HUDEP-2 (cell line): ENCODE measurements around the gene CYS1.

Experiments used
- DNase-seq, 76 experiments: peaks; one replicate each; lab custom pipeline; 2025; ENCODE audit not compliant: unreplicated experiment in 76 of 76; lab: John Stamatoyannopoulos, UW

Gene CYS1

GRCh38 chr2:10075101-10075500, 5.1 kb downstream of the CYS1 start:
- no peak for DNase-seq

GRCh38 chr2:10073706-10074105, 6.5 kb downstream of the CYS1 start:
- DNase-seq = no peak

GRCh38 chr2:10072656-10073480, 7.3 kb downstream of the CYS1 start:
- peak in 72 of 76 experiments; percentile 7 to 85 (median 66) for DNase-seq

DNA sequence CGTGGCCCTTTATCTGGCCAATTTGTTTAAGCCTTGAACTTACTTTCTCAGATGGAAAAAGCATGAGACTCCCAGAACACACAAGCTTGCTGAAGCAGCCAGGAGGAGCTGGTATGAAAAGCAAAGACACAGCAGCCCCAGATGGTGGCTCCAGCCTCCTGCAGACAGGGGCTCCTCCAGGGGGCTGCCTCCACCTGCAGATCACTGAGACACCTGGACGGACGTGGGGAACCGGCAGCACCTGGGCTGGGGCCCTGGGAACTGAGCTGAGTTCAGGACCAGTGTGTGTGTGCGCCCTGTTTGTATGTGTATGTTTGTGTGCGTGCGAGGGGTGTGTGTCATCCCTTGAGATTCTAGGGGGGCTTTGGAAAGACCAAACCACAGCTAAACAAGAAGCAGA, 8.6 kb downstream of the CYS1 start:
- DNase-seq = no peak

GRCh38 chr2:10071176-10071575, 9.0 kb downstream of the CYS1 start:
- no peak for DNase-seq

- no peak for DNase-seq
These were observed 12.3 kb downstream of the CYS1 start for GRCh38 chr2:10067881-10068280.

- DNase-seq = no peak
These were observed 12.9 kb downstream of the CYS1 start for GRCh38 chr2:10067330-10067729.

- DNase-seq = no peak
These were observed 14.5 kb downstream of the CYS1 start for GRCh38 chr2:10065773-10066055.

- DNase-seq = no peak
These were observed 15.1 kb downstream of the CYS1 start for GRCh38 chr2:10064932-10065772.

GRCh38 chr2:10063566-10063965, 16.6 kb downstream of the CYS1 start:
- DNase-seq = no peak

DNA sequence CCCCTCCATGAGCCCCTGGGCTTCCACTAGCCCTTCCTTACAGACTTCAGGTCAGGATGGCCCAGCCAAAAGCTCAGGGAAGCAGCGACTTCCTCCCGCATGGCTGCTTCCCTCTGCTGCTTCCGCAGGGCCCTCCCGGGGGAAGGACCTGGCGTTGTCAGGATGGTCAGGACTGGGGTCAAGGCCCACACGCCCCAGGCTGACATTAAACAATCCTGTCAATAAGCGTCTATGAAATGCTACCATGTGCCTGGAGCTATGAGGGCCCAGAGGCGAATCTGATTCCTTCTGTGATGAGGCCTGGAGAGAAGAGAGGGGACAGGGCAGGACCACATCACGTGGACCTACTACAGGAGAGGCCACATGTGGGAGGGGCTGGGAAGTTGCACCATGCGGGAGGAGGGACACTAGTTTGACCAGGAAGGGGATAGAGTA, 17.3 kb downstream of the CYS1 start:
- DNase-seq = no peak

DNA sequence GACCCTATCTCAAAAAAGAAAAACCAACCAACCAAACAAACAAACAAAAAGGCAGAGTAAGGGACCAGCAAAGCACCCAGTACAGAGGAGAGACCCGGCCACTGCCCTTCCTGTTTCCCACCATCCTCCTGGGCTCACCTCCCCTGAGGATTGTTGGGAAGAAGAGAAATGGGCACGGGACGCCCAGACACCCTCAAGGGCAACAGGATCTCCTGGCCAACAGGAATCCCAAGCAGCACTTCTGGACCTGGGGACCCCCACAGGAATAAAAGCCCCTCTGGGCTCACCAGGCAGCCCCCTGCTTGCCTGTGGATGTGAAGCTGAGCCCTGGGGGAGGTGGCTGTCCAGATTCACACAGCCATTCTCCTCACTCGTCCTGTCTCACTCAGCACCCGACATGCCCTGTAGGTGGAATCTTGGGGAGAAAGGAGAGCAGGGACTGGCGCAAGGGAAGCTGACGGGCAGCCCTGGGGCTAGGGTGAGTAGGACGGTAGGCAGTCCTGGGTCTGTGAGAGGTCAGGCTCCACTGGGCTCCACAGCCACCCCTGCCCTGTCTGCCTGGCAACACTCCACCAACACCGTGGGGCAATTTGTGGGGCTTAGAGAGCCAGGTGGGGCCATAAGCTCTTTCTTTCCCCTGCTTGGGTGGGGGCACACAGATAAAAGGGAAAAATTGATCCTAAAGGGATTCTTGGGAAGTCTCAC, 18.8 kb downstream of the CYS1 start:
- DNase-seq = no peak

GRCh38 chr2:10059552-10060335, 20.5 kb downstream of the CYS1 start:
- DNase-seq = no peak

DNA sequence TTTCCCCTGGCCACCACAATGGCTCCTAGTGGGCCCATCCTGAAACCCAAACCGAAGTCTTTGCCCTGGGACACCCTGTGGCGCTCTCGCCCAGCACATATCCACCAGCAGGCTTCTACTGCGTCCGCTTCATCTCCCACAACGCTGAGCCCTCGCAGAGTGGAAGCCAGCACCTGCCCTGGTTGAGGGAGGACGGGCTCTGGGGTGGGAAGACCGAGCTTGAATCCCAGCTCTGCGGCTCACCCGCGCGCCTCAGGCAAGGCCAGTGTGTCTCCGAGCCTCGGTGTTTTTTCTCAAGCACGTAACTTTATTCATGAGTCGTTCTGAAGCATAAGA, 21.2 kb downstream of the CYS1 start:
- no peak for DNase-seq

GRCh38 chr2:10058251-10059015, 21.8 kb downstream of the CYS1 start:
- DNase-seq = peak in 1 of 76 experiments; percentile 11

GRCh38 chr2:10057231-10058107, 22.7 kb downstream of the CYS1 start:
- peak in 54 of 76 experiments; percentile 16 to 73 (median 51) for DNase-seq

DNA sequence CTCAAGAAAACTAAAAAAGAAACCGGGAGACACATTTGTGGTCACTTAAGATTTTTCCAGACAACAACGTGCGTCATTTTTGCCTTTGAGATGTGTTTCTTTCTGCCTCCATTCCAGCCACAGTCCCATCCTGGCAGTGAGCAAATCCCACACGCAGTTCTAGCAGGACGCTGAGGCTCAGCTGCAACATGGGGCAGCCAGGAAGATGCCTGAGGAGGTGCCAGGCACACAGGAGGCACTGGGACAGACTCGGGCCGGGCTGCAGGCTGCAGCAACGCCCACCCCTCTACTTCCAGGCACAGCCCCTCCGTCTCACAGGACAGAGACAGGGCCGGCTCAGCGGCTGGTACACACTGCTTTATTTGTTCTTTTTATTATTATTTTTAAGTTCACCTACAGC, 23.8 kb downstream of the CYS1 start:
- no peak for DNase-seq

GRCh38 chr2:10054976-10055375, 25.2 kb downstream of the CYS1 start:
- DNase-seq = no peak

DNA sequence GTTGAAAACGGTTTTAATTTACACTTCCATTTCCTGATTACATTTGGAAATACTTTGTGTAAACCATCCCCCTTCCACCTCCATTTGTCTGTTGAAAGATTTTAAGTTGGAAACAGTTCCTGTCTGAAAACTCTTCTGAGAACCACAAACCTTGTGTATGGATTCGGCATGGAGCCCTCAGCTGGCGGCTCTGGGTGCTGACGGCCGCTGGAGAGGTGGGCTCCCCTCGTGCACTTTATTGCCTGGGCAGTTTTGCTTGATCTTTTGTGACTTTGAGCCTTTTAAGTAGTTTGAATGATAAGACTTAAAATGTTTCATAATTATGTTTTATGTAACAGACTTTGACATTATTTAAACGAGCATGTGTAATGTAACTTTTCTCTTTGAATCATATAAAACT, 25.8 kb downstream of the CYS1 start:
- no peak for DNase-seq
